Gastrocnemius medialis (tissue), 4 donors: ENCODE data around the gene LIN28B. TPM values are rescaled to one million over a fixed set of nuclear protein-coding genes. Genes with fewer than 3 reads are reported as not detected.

Experiments
- ATAC-seq, 2 donors: fragments of 150-250 bp; one replicate each; pipeline ENCODE4 v1.9.1; 2016
- DNase-seq, 2 donors: peaks; one replicate each; pipeline ENCODE4 v3.0.0-alpha.2; 2019
- H3K27ac ChIP-seq, 4 donors: fragments of 200-600 bp; sonication (generic); 1 replicate in 1 of 4; 2 replicates in 3 of 4; pipeline ENCODE4 v1.5.1; 2016 to 2018; ENCODE audit warnings: mild to moderate bottlenecking in 2 of 4, moderate library complexity in 1 of 4
- H3K27me3 ChIP-seq, 3 donors: fragments of 200-600 bp; sonication (generic) in 2 of 3; 1 replicate in 1 of 3; 2 replicates in 2 of 3; pipeline versions ENCODE4 v1.5.1 to v1.6.0; 2016 to 2019; ENCODE audit warnings: mild to moderate bottlenecking in 1 of 3, moderate library complexity in 1 of 3
- H3K36me3 ChIP-seq, 2 donors: fragments of 200-600 bp; sonication (generic) in 1 of 2; one replicate each; pipeline ENCODE4 v1.5.1; 2017 to 2018
- H3K4me1 ChIP-seq, 2 donors: fragments of 200-600 bp; sonication (generic) in 1 of 2; one replicate each; pipeline ENCODE4 v1.5.1; 2016 to 2017; ENCODE audit warnings: mild to moderate bottlenecking in 2 of 2
- H3K4me3 ChIP-seq, 4 donors: fragments of 200-600 bp; sonication (generic) in 3 of 4; 1 replicate in 1 of 4; 2 replicates in 3 of 4; pipeline ENCODE4 v1.5.1; 2016 to 2019; ENCODE audit warnings: mild to moderate bottlenecking in 2 of 4
- H3K9me3 ChIP-seq, 3 donors: fragments of 200-600 bp; sonication (generic) in 2 of 3; 1 replicate in 1 of 3; 2 replicates in 2 of 3; pipeline ENCODE4 v1.5.1; 2016 to 2019
- CTCF ChIP-seq, 5 experiments: fragments of 450-650 bp in 3 of 5; fragments of 200-600 bp in 2 of 5; sonication (generic) in 2 of 5; IDR thresholded peaks in 4 of 5; conservative IDR thresholded peaks in 1 of 5; 1 replicate in 4 of 5; 2 replicates in 1 of 5; pipeline ENCODE4 v1.5.1; 2016 to 2019; ENCODE audit warnings: antibody characterized with exemption in 5 of 5, mild to moderate bottlenecking in 3 of 5, moderate library complexity in 3 of 5
- POLR2A ChIP-seq, 2 donors: fragments of 450-650 bp; IDR thresholded peaks; one replicate each; pipeline ENCODE4 v1.6.1; 2017; ENCODE audit warnings: antibody characterized with exemption in 2 of 2, mild to moderate bottlenecking in 2 of 2, moderate library complexity in 2 of 2
- in situ Hi-C, 4 donors: fragments of 200-750 bp; cut with MboI; loops; one replicate each; pipeline versions ENCODE4 v1.15.0 to v1.8.0; 2017; ENCODE audit warnings: low sequenced_read_pairs in 4 of 4
- intact Hi-C: fragments of 100-400 bp; cut with DNase I; formaldehyde crosslinking; loops from one replicate; pipeline ENCODE4 v1.15.1; 2023; ENCODE audit warnings: low total_unique reads
- total RNA-seq, 4 donors: library from RNA; depleted of rRNA; stranded (reverse); fragments of >200 nt; gene quantifications; one replicate each; pipeline versions ENCODE4 v1.1.0 to v1.2.3, GENCODE V29; 2016

Gene LIN28B
- total RNA-seq, 4 donors from 2014 or later, result not detected

- Histone ChIP-seq H3K27ac (no peak overlapping the region), H3K4me1 (no peaks in the 10 kb centered on the region), H3K36me3 (no peaks in the 10 kb centered on the region), H3K27me3 (no peaks in the 10 kb centered on the region), H3K4me3 (no peak overlapping the region), H3K9me3 (no peaks in the 10 kb centered on the region)
- DNase-seq (no peak), ATAC-seq (no peak)
- TF ChIP-seq CTCF (IDR thresholded peaks at IDR 0.05 in 4 of 5, conservative IDR thresholded peaks at IDR 0.05 in 1 of 5), result no peak
- TF ChIP-seq POLR2A (IDR thresholded peaks at IDR 0.05), result no peak
- intact Hi-C loops, result no loop called here
- in situ Hi-C loops, result no loop called here
Measured at GRCh38 chr6:105038259-105038658, 81.4 kb downstream of the LIN28B start.

- no peaks in the 10 kb centered on the region for H3K27me3 ChIP-seq
- no peak overlapping the region for H3K27ac ChIP-seq
- no peaks in the 10 kb centered on the region for H3K36me3 ChIP-seq
- DNase-seq (no peak), ATAC-seq (no peak)
- TF ChIP-seq POLR2A (IDR thresholded peaks at IDR 0.05) (no peak), CTCF (IDR thresholded peaks at IDR 0.05 in 4 of 5, conservative IDR thresholded peaks at IDR 0.05 in 1 of 5) (no peak)
- in situ Hi-C loops, result no loop called here
- H3K4me3 ChIP-seq, result no peak overlapping the region
- no peaks in the 10 kb centered on the region for H3K4me1 ChIP-seq
- H3K9me3 ChIP-seq, result no peaks in the 10 kb centered on the region
- intact Hi-C loops, result no loop called here
Measured at GRCh38 chr6:105041880-105042279, 85.0 kb downstream of the LIN28B start.

- in situ Hi-C loops, result no loop called here
- DNase-seq (no peak), ATAC-seq (no peak)
- H3K27ac ChIP-seq, result no peak overlapping the region
- intact Hi-C loops, result no loop called here
- H3K4me3 ChIP-seq, result no peak overlapping the region
- no peaks in the 10 kb centered on the region for H3K4me1 ChIP-seq
- no peak for TF ChIP-seq POLR2A (IDR thresholded peaks at IDR 0.05)
- no peak for TF ChIP-seq CTCF (IDR thresholded peaks at IDR 0.05 in 4 of 5, conservative IDR thresholded peaks at IDR 0.05 in 1 of 5)
- no peaks in the 10 kb centered on the region for H3K27me3 ChIP-seq
- no peaks in the 10 kb centered on the region for H3K9me3 ChIP-seq
- H3K36me3 ChIP-seq, result no peaks in the 10 kb centered on the region
Measured at GRCh38 chr6:105042648-105043047, 85.7 kb downstream of the LIN28B start.

DNA sequence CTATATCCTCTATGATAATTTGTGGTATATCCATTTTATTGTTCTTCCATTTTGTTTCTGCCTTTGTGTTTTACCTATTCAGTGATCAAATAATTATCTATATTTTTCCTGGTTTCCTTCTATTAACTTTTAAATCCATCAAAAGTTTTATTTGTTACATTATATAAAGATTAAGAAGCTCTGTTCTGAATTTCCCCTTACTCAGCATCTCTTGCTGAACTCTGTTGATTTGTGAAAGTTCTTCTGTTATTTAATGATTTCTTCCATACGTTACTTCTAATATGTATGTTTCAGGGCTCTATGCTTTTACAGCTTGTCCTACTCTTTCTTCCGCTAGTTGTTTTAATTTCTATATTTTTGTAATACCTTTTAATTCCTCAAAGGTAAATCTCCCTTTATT, 87.1 kb downstream of the LIN28B start:
- no peak overlapping the region for H3K4me3 ChIP-seq
- ATAC-seq, result no peak
- H3K36me3 ChIP-seq, result no peaks in the 10 kb centered on the region
- H3K27ac ChIP-seq, result no peak overlapping the region
- no peaks in the 10 kb centered on the region for H3K27me3 ChIP-seq
- no peak for DNase-seq
- intact Hi-C loops, result no loop called here
- in situ Hi-C loops, result no loop called here
- H3K9me3 ChIP-seq, result no peaks in the 10 kb centered on the region
- TF ChIP-seq CTCF (IDR thresholded peaks at IDR 0.05 in 4 of 5, conservative IDR thresholded peaks at IDR 0.05 in 1 of 5), result no peak
- no peak for TF ChIP-seq POLR2A (IDR thresholded peaks at IDR 0.05)
- H3K4me1 ChIP-seq, result no peaks in the 10 kb centered on the region

- Histone ChIP-seq H3K4me3 (no peak overlapping the region), H3K27me3 (no peaks in the 10 kb centered on the region), H3K27ac (no peak overlapping the region), H3K36me3 (no peaks in the 10 kb centered on the region), H3K9me3 (no peaks in the 10 kb centered on the region), H3K4me1 (no peaks in the 10 kb centered on the region)
- in situ Hi-C loops, result no loop called here
- intact Hi-C loops, result no loop called here
- ATAC-seq, result no peak
- TF ChIP-seq CTCF (IDR thresholded peaks at IDR 0.05 in 4 of 5, conservative IDR thresholded peaks at IDR 0.05 in 1 of 5), result no peak
- TF ChIP-seq POLR2A (IDR thresholded peaks at IDR 0.05), result no peak
- DNase-seq, result no peak
Measured at GRCh38 chr6:105045526-105045925, 88.6 kb downstream of the LIN28B start.
